T-helper 9 cell (primary cell): ENCODE data around the gene CENPN.

Source experiments
- DNase-seq: peaks from one replicate; pipeline ENCODE4 v3.0.0-alpha.2; 2020
- total RNA-seq, 2 donors: gene quantifications; one replicate each; lab custom pipeline; 2026; lab: John Stamatoyannopoulos, UW

CENPN gene, protein sequence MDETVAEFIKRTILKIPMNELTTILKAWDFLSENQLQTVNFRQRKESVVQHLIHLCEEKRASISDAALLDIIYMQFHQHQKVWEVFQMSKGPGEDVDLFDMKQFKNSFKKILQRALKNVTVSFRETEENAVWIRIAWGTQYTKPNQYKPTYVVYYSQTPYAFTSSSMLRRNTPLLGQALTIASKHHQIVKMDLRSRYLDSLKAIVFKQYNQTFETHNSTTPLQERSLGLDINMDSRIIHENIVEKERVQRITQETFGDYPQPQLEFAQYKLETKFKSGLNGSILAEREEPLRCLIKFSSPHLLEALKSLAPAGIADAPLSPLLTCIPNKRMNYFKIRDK
- total RNA-seq, result 6.6 to 14.5 reads per million in 2 donors

GRCh38 chr16:81006813-81007695 lies at the start of gene CENPN, which contains the start of gene CMC2:
CENPN (plus strand) TSS chr16:81007214; CDS start chr16:81011940, 4,726 bp downstream.
CMC2 (minus strand) TSS chr16:81006885; CDS start chr16:80997394, 9,491 bp downstream.
- peak; percentile 95 for DNase-seq

GRCh38 chr16:80958284-80958683 lies 48.7 kb upstream of the CENPN start:
- DNase-seq, result no peak

DNA sequence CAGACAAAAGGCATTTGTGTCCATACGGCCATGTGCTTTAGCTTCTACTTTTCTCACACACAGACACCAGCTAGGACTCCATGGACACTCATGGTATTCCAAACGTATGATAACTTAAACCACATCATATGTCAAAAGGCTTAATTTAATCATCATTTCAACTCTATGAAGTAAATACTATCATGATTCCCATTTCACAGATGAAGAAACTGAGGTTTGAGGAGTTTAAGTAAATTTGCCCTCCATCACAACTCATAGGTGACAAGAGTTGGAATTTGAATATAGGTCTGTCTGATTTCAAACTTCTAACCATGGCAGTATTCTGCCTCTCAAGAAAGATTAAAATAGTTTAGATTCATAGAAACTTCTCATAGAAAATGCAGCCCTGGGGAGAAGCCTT lies 44.1 kb upstream of the CENPN start:
- no peak for DNase-seq

GRCh38 chr16:80964351-80964750 lies 42.7 kb upstream of the CENPN start:
- no peak for DNase-seq

GRCh38 chr16:80966617-80967016 lies 40.4 kb upstream of the CENPN start:
- DNase-seq, result no peak

DNA sequence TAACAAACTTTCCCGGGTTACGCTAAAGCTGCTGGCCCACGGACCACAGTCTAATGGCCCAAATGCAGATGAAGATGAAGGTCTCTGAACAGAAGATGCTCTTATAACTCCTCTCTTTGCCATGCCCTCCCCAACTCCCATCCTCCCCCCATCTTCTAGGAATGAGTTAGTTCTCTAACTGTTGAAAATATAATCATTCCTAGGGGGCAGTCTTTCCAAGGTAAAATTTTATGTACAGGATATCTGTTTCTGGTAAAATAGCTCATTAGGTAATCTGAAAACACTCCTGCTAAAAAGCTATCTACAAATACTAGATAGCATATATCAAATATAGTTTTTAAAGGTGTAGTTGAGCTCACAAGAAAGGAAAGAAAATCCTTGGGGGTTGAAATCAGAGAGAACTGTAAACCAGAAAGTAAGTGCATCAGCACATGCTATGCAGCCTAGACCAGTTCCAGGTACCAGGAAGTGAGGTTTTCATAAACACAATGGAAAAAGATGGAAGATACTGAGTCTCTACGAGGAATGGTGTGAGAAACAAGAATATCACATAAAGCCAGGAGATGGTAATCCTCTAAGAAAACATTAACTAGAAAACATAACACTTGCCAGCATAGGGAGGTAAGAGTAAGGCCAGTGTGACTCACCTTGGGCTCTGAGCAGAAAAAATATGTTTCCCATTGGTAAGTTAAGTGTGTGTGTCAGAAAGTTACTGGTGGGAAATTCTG lies 38.5 kb upstream of the CENPN start:
- DNase-seq, result no peak

GRCh38 chr16:80969114-80969484 lies 37.9 kb upstream of the CENPN start:
- no peak for DNase-seq

DNA sequence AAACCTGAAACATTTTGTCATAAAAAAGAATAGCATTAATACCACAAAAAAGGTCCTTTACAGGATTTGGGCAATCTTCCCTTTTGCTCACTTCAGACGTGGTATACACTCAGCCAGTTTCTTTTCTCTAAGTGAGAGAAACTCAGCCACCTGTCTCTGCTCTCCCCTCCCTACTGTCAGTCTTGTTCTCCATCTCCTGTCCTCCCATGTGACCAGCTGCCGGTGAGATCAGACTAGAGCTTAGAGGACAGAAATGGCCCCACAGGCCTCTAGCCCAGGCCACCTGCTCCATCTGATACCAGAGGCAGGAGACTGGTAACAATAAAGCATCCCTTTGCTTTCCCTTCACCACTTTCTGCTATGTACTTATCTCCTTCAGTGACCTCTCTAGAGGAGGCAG lies 35.2 kb upstream of the CENPN start:
- no peak for DNase-seq

DNA sequence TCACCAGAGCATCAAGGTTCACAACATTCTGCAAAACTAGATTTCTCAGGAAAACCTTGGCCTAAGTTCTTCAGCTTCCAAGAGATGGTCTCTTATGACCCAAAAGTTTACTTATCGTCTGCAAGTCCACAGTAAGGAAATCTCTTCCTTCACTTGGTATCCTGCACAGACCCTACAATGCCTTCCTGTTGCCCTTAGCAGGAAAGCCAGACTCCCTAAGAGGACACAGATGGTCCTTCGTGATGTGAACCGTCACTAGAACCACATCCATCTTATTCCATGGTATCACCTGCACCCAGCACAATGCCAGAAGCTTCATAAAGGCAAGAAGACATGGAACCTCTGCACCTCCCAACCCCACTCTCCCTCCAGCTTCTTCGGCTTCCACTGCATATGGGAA lies 34.4 kb upstream of the CENPN start:
- no peak for DNase-seq

DNA sequence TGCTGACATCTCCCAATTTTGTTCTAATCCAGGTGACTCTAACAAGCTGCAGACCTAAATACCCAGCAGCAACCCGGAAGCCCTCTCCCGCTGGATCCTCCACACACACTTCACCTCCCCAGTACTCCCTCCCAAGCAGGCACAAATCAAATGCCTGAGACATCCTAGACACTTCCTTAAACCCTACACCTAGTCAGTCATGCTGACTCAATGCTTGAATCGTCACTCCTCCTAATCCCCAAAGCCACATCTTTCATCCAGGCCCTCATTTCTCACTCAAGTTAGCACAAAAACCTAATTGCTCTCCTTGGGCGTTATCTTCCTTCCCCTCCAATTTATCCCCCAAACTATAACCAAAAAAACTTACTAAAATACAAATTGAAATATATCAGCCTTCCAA lies 33.0 kb upstream of the CENPN start:
- DNase-seq, result no peak

DNA sequence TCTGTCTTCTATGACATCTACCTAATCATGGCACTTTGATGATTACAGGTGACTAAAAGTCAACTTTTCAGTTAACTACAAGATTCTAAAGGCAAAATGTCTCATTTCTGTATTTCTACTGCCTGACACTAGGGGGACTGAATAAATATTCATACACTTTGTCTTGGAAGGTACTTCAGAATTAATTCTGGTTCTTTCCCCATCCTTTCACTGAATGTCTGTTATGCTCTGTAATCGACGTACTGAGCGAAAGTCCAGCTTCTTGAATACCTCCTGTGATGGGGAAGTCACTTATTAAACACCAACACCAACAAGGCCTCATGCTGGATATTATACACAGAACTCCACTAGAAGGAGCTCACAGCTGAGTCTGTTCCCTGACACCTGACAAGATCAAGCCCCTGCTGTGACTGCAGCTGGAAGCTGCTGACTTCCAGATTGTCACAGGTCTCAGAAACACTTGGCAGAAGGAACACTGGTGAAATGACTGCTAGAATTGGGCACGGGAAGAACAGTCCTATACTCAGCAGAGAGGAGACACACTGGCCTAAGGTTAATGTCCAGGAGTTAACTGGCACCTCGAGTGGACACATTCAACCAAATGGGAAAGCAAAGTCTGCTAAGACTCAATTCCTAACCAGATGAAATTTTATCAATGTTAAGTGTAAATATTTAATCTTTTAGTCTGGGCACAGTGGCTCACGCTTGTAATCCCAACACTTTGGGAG lies 32.2 kb upstream of the CENPN start:
- DNase-seq, result no peak

- DNase-seq, result no peak
Measured at GRCh38 chr16:80976946-80977345, 30.1 kb upstream of the CENPN start.

- DNase-seq, result no peak
Measured at GRCh38 chr16:80981103-80981502, 25.9 kb upstream of the CENPN start.

DNA sequence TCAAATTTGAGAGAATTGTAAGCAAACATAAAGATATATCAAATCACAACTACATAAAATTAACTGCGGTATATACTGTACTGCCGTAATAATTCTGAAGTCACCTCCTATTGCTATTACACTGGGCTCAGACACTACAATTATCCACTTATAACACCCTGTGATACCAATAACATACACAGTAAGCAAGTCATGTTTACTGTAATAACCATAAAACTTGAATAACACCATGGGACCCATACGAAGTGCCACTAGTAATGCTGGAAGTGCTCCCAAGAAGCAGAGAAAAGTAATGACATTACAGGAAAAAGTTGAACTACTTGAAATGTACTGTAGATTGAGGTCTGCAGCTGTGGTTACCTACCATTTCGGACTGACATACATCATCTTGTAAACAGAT lies 24.4 kb upstream of the CENPN start:
- no peak for DNase-seq

GRCh38 chr16:80984124-80984892 lies 22.7 kb upstream of the CENPN start:
- no peak for DNase-seq

DNA sequence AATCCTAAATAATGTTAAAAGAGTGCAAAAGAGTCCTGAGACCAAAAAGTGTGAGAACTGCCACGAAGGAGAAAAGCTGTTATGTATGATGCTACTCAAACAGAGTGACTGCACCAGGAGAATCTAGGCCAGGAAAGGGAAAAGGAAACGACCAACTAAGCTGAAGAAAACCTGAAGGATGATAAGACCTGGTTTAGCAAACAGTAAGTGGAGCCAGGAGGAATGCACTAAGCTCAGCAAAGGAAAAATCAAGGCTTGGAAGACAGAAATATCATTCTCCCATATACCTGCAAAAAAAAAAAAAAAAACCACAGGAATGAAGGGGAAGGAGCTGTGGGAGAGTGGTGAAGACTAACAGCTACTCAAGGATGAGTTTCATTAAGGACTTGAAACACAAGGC lies 21.4 kb upstream of the CENPN start:
- no peak for DNase-seq

DNA sequence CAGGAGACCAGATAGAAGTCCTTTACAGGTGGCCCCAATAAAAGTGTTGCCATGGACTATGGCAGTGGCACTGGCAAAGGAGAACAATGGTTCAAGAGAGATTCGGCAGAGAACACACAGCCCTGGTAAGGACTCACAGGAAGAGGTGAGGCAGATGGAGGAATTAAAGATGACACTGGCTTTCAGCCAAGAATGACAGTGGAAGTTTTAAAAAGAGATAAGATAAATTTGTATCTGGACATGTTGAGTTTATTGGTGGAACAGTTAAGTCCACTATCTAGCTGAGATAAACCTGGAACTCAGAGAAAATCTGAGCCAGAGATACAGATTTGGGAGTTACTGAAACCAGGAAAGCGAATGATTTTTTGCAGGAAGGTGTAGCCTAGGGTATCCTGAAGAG lies 20.5 kb upstream of the CENPN start:
- DNase-seq, result no peak

DNA sequence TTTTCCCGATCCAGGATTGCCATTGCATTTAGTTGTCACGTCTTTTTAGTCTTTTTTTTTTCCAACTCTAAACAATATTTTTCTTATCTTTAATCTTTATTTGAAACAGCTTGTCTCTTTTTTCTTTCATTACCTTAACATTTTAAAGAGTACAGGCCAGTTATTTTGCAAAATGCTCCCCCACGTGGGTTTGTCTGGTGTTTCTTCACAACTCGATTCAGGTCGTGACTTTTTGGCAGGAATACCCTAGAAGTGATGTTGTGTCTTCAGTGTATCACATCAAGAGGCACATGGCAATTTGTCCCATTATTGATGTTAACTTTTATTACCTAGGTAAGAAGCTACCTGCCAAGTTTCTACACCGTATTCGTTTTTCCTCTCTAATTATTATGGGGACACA lies 18.3 kb upstream of the CENPN start:
- no peak for DNase-seq

- no peak for DNase-seq
Measured at GRCh38 chr16:80989801-80990200, 17.2 kb upstream of the CENPN start.

GRCh38 chr16:80990577-80990976 lies 16.4 kb upstream of the CENPN start:
- no peak for DNase-seq

- DNase-seq, result no peak
Measured at GRCh38 chr16:80990978-80991377, 16.0 kb upstream of the CENPN start.
